Gastroesophageal sphincter (tissue), 4 donors: ENCODE measurements around the gene PRF1. TPM values are rescaled to one million over a fixed set of nuclear protein-coding genes. Genes with fewer than 3 reads are reported as not detected.

Experiments
- ATAC-seq: fragments of 150-250 bp; one replicate; pipeline ENCODE4 v1.9.1; 2016; ENCODE audit warnings: mild to moderate bottlenecking, moderate library complexity
- H3K27ac ChIP-seq, 4 donors: fragments of 200-600 bp; sonication (generic) in 3 of 4; 1 replicate in 3 of 4; 2 replicates in 1 of 4; pipeline ENCODE4 v1.5.1; 2016 to 2019
- H3K27me3 ChIP-seq: fragments of 200-600 bp; sonication (generic); one replicate; pipeline ENCODE4 v1.5.1; 2019
- H3K36me3 ChIP-seq, 2 donors: fragments of 200-600 bp; sonication (generic); one replicate each; pipeline ENCODE4 v1.5.1; 2019; ENCODE audit warnings: control low read depth in 1 of 2
- H3K4me1 ChIP-seq, 3 donors: fragments of 200-600 bp; sonication (generic); 1 replicate in 2 of 3; 2 replicates in 1 of 3; pipeline ENCODE4 v1.5.1; 2016 to 2019; ENCODE audit warnings: control low read depth in 2 of 3
- H3K4me3 ChIP-seq, 2 donors: fragments of 200-600 bp; sonication (generic); one replicate each; pipeline ENCODE4 v1.5.1; 2019; ENCODE audit warnings: mild to moderate bottlenecking in 1 of 2, moderate library complexity in 1 of 2
- H3K9me3 ChIP-seq, 3 donors: fragments of 200-600 bp; sonication (generic); one replicate each; pipeline ENCODE4 v1.5.1; 2017 to 2019; ENCODE audit warnings: control low read depth in 2 of 3
- CTCF ChIP-seq, 4 experiments: fragments of 200-600 bp in 2 of 4; fragments of 450-650 bp in 2 of 4; sonication (generic) in 1 of 4; IDR thresholded peaks; one replicate each; pipeline ENCODE4 v1.5.1; 2017 to 2019; ENCODE audit warnings: antibody characterized with exemption in 4 of 4, mild to moderate bottlenecking in 2 of 4, moderate library complexity in 2 of 4
- EP300 ChIP-seq: sonication (generic); formaldehyde crosslinking; IDR thresholded peaks from one replicate; pipeline ENCODE4 v1.6.1; 2017; ENCODE audit warnings: antibody characterized with exemption, mild to moderate bottlenecking
- POLR2A ChIP-seq, 2 donors: fragments of 450-650 bp; IDR thresholded peaks; one replicate each; pipeline ENCODE4 v1.6.1; 2017; ENCODE audit warnings: antibody characterized with exemption in 2 of 2, mild to moderate bottlenecking in 2 of 2, moderate library complexity in 1 of 2
- POLR2AphosphoS5 ChIP-seq: sonication (generic); formaldehyde crosslinking; IDR thresholded peaks from one replicate; pipeline ENCODE4 v1.6.1; 2017; ENCODE audit warnings: antibody characterized with exemption
- WGBS, 2 donors: methylation state at CpG; one replicate each; pipeline ENCODE4 v1.1.5; 2018; ENCODE audit warnings: low coverage in 1 of 2; 5-methylcytosine and 5-hydroxymethylcytosine counted together
- total RNA-seq, 4 donors: library from RNA; depleted of rRNA; stranded (reverse); fragments of >200 nt; gene quantifications; one replicate each; pipeline ENCODE4 v1.1.0, GENCODE V29; 2016

PRF1 gene
- total RNA-seq, 4 donors from 2014 or later, result 0.96 to 3.9 (median 2.0) TPM; not detected in 1

DNA sequence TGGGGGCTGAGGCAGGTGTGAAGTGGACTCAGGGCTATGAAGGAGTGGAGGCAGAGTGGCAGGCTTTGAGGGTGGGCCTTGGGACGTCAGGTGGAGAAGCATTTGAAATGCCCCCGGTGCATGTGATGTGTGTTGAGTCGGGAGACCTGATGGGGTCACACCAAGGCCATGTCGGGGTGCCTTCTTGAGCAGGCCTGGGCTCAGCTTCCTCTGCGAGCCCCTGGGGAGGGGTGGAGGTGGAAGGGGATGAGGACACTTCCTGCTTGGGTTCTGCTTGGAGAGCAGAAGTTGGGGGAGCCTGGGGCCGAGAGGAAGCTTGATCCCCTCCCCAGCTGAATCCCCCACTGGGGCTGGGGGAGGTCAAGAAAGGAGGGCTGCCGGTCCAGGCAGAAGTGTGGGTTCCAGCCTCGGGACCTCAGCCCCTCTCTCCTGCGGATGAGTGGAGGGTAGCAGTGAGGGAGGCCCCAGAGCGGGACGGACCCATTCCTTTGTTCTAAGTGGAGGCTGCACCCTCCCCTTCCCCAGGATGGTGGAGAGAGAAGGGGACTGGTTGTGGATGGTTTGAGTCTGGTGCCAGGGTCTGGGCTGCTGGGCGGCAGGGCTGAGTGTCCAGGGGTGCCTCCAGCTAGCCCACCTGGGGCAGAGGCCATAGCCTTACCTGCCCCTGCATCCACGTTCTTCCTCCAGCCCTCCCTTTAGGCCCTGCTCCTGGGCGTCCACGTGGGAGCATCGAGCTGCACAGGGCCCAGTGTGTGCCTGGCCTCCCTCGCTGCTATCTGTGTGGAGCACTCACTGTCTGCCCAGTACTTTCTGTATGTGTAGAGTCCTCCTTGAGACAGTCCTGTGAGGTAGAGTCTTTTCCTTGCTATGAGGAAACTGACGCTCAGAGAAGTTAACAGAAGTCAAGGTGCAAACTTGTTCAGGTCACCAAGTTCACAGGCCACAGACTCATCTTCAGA is 36.7 kb downstream of the PRF1 start:
- Histone ChIP-seq H3K27me3 (no peaks in the 10 kb centered on the region), H3K9me3 (no peaks in the 10 kb centered on the region), H3K27ac (no peak overlapping the region), H3K4me1 (peaks cover 0 to 24% (median 3%) of the 10 kb centered on the region in 3 donors), H3K4me3 (no peak overlapping the region), H3K36me3 (peaks cover 0 to 59% of the 10 kb centered on the region in 2 donors)
- ATAC-seq, result no peak
- WGBS, 2 donors, result 80 to 100% methylated on average over 1 to 5 of the region's 18 CpGs
- TF ChIP-seq EP300 (no peak), POLR2AphosphoS5 (no peak), CTCF (IDR thresholded peaks at IDR 0.05) (no peak), POLR2A (IDR thresholded peaks at IDR 0.05) (no peak)

- Histone ChIP-seq H3K9me3 (no peaks in the 10 kb centered on the region), H3K36me3 (peaks cover 0 to 52% of the 10 kb centered on the region in 2 donors)
- 94 to 100% methylated on average over 1 to 2 of the region's 6 CpGs for WGBS, 2 donors
Observed at GRCh38 chr10:70564901-70565351, 37.6 kb downstream of the PRF1 start.

GRCh38 chr10:70564113-70564725 is 38.3 kb downstream of the PRF1 start:
- H3K4me3 ChIP-seq, result no peak overlapping the region
- no peak for TF ChIP-seq CTCF (IDR thresholded peaks at IDR 0.05)
- 93% methylated on average over 13 of the region's 21 CpGs; no CpG with 5 or more reads in 1 of the 2 donors for WGBS, 2 donors
- H3K9me3 ChIP-seq, result no peaks in the 10 kb centered on the region
- H3K27me3 ChIP-seq, result no peaks in the 10 kb centered on the region
- H3K36me3 ChIP-seq, result peaks cover 0 to 47% of the 10 kb centered on the region in 2 donors
- no peak for ATAC-seq
- peaks cover 0 to 40% (median 13%) of the 10 kb centered on the region in 3 donors for H3K4me1 ChIP-seq
- H3K27ac ChIP-seq, result no peak overlapping the region

More at GRCh38 chr10:70564901-70565351, 37.6 kb downstream of the PRF1 start:
- no peak overlapping the region for H3K27ac ChIP-seq
- H3K4me3 ChIP-seq, result no peak overlapping the region
- TF ChIP-seq POLR2A (IDR thresholded peaks at IDR 0.05) (no peak), EP300 (no peak), POLR2AphosphoS5 (no peak), CTCF (IDR thresholded peaks at IDR 0.05) (no peak)
- no peaks in the 10 kb centered on the region for H3K27me3 ChIP-seq
- no peak for ATAC-seq
- H3K4me1 ChIP-seq, result peaks cover 0 to 33% (median 6%) of the 10 kb centered on the region in 3 donors

GRCh38 chr10:70563230-70563629 is 39.3 kb downstream of the PRF1 start:
- peaks cover 0 to 48% (median 17%) of the 10 kb centered on the region in 3 donors for H3K4me1 ChIP-seq
- ATAC-seq, result no peak
- no peak for TF ChIP-seq EP300
- TF ChIP-seq POLR2AphosphoS5, result no peak
- TF ChIP-seq POLR2A (IDR thresholded peaks at IDR 0.05), result no peak
- TF ChIP-seq CTCF (IDR thresholded peaks at IDR 0.05), result no peak
- H3K27ac ChIP-seq, result no peak overlapping the region
- 41 to 60% methylated on average over 2 to 7 of the region's 7 CpGs for WGBS, 2 donors
- H3K4me3 ChIP-seq, result no peak overlapping the region
- peaks cover 0 to 43% of the 10 kb centered on the region in 2 donors for H3K36me3 ChIP-seq
- no peaks in the 10 kb centered on the region for H3K9me3 ChIP-seq
- no peaks in the 10 kb centered on the region for H3K27me3 ChIP-seq
